ENCODE results near the gene MRAP. TPM values are rescaled to one million over a fixed set of nuclear protein-coding genes. Genes with fewer than 3 reads are reported as not detected.

The MRAP gene
- total RNA-seq, 2 experiments from 2014 or later, result not detected

GRCh38 chr21:32278518-32279376 lies 19.9 kb upstream of the MRAP start, which contains the start of gene MIS18A:
Gene MIS18A, minus strand, starts transcription at chr21:32279049. Its CDS starts 35 bp downstream, at chr21:32279014.
- H3K36me3 Mint-ChIP-seq, result peaks cover 3% of the 10 kb centered on the region
- H3K4me1 Mint-ChIP-seq, result peaks cover 13% of the 10 kb centered on the region
- POLR2A ChIA-PET, result interaction anchor here (0.6 to 1.1 kb wide), 6 partner anchors 93 to 1183 kb away, joined by 3 to 10 read pairs (median 6); partner anchors contain the start of gene URB1
- peak; percentile 98 for DNase-seq
- ATAC-seq (ENCODE audit: low read depth), result peak; percentile 90
- no peaks in the 10 kb centered on the region for H3K9me3 Mint-ChIP-seq
- H3K27ac Mint-ChIP-seq, result peak within 1 kb of the TSS; percentile 96
- no peaks in the 10 kb centered on the region for H3K27me3 Mint-ChIP-seq
- H3K4me3 Mint-ChIP-seq, result peak within 1 kb of the TSS; percentile 98

DNA sequence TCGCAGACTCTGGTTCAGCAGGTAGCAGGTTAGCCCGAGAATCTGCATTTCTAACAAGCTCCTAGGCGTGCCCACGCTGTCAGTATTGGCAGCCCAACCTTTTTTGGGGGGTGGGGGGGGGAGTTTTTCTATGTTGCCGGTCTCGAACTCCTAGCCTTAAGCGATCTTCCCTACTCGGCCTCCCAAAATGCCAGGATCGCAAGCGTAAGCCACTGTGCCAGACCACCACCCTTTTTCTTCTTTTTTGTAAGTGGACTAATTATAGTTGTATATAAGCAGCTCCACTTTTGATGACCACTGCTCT lies 19.3 kb upstream of the MRAP start:
- DNase-seq (no peak), ATAC-seq (ENCODE audit: low read depth) (no peak)
- Mint-ChIP-seq H3K4me1 (peaks cover 13% of the 10 kb centered on the region), H3K36me3 (peaks cover 3% of the 10 kb centered on the region), H3K4me3 (peak overlapping the region; percentile 98), H3K27me3 (no peaks in the 10 kb centered on the region), H3K9me3 (no peaks in the 10 kb centered on the region), H3K27ac (peak overlapping the region; percentile 96)
- POLR2A ChIA-PET, result interaction anchor here (0.6 to 1.1 kb wide), 6 partner anchors 93 to 1182 kb away, joined by 3 to 10 read pairs (median 6); partner anchors contain the start of gene URB1

DNA sequence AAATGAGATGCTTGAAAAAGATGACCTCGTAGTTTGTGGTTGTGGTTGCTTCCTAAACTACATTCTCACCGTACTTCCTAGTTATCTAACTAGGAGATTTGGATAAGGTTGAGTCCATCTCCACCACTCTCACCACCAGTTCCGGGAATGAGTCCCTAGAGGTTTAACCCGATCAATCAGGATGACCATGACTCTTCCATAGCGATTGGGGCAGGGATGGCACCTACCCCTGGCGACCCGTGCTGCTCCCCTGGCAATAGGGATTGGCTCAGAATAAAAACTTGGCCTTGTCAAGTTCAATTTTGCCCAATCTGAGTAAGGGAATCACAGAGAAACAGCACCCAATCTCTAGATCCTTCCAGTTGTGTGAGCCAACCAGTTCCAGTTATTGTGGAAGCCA lies 17.1 kb upstream of the MRAP start:
- no peak overlapping the region for H3K4me3 Mint-ChIP-seq
- DNase-seq, result no peak
- peaks cover 6% of the 10 kb centered on the region for H3K4me1 Mint-ChIP-seq
- POLR2A ChIA-PET, result no interaction called here
- peaks cover 3% of the 10 kb centered on the region for H3K36me3 Mint-ChIP-seq
- H3K9me3 Mint-ChIP-seq, result no peaks in the 10 kb centered on the region
- H3K27me3 Mint-ChIP-seq, result no peaks in the 10 kb centered on the region
- ATAC-seq (ENCODE audit: low read depth), result no peak
- no peak overlapping the region for H3K27ac Mint-ChIP-seq

- ATAC-seq (ENCODE audit: low read depth) (no peak), DNase-seq (no peak)
- no peak overlapping the region for H3K4me3 Mint-ChIP-seq
- H3K27ac Mint-ChIP-seq, result no peak overlapping the region
- POLR2A ChIA-PET, result no interaction called here
- no peaks in the 10 kb centered on the region for H3K27me3 Mint-ChIP-seq
- H3K9me3 Mint-ChIP-seq, result peaks cover 2% of the 10 kb centered on the region
- H3K4me1 Mint-ChIP-seq, result peaks cover 6% of the 10 kb centered on the region
- peaks cover 5% of the 10 kb centered on the region for H3K36me3 Mint-ChIP-seq
Measured at GRCh38 chr21:32282992-32283391, 15.7 kb upstream of the MRAP start.

- peaks cover 5% of the 10 kb centered on the region for H3K36me3 Mint-ChIP-seq
- H3K4me3 Mint-ChIP-seq, result no peak overlapping the region
- POLR2A ChIA-PET, result interaction anchor here (0.7 kb wide), 1 partner anchor 125 kb away, joined by 3 read pairs; no protein-coding TSS in a partner anchor
- no peak overlapping the region for H3K27ac Mint-ChIP-seq
- ATAC-seq (ENCODE audit: low read depth) (no peak), DNase-seq (no peak)
- H3K4me1 Mint-ChIP-seq, result peaks cover 2% of the 10 kb centered on the region
- H3K27me3 Mint-ChIP-seq, result no peaks in the 10 kb centered on the region
- peaks cover 2% of the 10 kb centered on the region for H3K9me3 Mint-ChIP-seq
Measured at GRCh38 chr21:32285476-32285875, 13.2 kb upstream of the MRAP start.

- ATAC-seq (ENCODE audit: low read depth) (no peak), DNase-seq (no peak)
- Mint-ChIP-seq H3K36me3 (peaks cover 8% of the 10 kb centered on the region), H3K27ac (no peak overlapping the region), H3K9me3 (no peaks in the 10 kb centered on the region), H3K4me1 (no peaks in the 10 kb centered on the region), H3K27me3 (no peaks in the 10 kb centered on the region), H3K4me3 (no peak overlapping the region)
- POLR2A ChIA-PET, result no interaction called here
Measured at GRCh38 chr21:32297449-32297848, 1.2 kb upstream of the MRAP start.

DNA sequence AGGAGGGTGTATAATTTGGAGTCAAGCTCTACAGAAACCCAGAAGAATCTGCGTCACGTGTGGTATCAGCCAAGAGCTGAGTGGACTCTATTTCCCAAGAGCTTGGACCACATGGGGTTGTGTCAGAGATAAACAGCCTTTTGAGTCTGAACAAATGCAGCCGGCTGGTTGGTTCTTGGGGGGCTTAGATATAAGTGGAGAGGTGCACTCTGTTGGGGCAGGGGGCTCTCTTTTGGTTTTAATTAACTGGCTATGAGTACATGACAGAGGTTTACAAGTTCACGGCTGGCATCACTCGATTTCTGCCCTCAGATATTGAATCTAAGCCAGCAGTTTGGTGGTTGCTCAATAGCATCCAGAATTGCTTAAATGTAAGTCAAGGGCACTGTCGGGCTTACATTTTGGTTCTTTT lies 501 bp upstream of the MRAP start:
- no peak overlapping the region for H3K4me3 Mint-ChIP-seq

DNA sequence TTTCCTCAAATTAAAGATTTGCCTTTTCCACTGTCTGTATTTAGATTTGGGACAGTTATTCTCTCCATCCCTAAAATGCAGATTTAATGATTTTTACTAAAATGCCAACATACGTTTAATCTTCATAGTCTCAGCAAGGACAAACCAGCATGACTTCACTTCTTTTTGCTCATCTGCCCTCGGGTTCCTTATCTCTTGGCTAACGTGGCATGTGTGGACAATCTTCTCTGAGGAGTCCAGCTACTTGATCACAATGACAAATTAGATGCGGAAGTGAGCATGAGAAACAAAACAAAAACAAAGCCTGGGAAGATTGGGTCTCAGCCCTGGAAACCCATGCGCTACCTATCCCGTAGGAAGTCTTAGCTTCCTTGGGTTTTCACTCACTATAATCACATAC lies 1.0 kb downstream of the MRAP start:
- no peaks in the 10 kb centered on the region for H3K27me3 Mint-ChIP-seq
- no peak overlapping the region for H3K4me3 Mint-ChIP-seq
- POLR2A ChIA-PET, result no interaction called here

More for the DNA sequence above, 501 bp upstream of the MRAP start:
- ATAC-seq (ENCODE audit: low read depth) (no peak), DNase-seq (no peak)
- Mint-ChIP-seq H3K36me3 (peaks cover 8% of the 10 kb centered on the region), H3K4me1 (no peaks in the 10 kb centered on the region), H3K27ac (no peak overlapping the region), H3K27me3 (no peaks in the 10 kb centered on the region), H3K9me3 (no peaks in the 10 kb centered on the region)
- POLR2A ChIA-PET, result no interaction called here

DNA sequence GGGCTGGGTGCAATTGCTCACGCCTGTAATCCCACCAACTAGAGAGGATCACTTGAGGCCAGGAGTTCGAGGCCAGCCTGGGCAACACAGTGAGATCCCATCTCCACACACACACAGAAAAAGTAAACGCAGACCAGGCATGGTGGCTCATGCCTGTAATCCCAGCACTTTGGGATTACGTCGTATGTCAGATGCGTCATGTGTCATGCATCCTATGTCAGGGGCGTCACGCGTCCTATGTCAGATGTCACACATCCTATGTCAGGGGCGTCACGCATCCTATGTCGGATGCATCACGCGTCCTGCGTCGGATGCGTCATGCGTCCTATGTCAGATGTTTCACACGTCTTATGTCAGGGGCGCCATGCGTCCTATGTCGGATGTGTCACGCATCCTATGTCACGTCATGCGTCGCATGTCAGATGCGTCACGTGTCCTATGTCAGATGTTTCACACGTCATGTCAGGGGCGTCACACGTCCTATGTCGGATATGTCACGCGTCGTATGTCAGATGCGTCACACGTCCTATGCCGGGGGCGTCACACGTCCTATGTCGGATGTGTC lies 1.5 kb downstream of the MRAP start:
- H3K27me3 Mint-ChIP-seq, result no peaks in the 10 kb centered on the region
- H3K4me3 Mint-ChIP-seq, result no peak overlapping the region
- no peak for ATAC-seq (ENCODE audit: low read depth)
- no peaks in the 10 kb centered on the region for H3K9me3 Mint-ChIP-seq
- H3K27ac Mint-ChIP-seq, result no peak overlapping the region
- peaks cover 8% of the 10 kb centered on the region for H3K36me3 Mint-ChIP-seq
- DNase-seq, result no peak
- no peaks in the 10 kb centered on the region for H3K4me1 Mint-ChIP-seq
- POLR2A ChIA-PET, result no interaction called here

More for the DNA sequence above, 1.0 kb downstream of the MRAP start:
- Mint-ChIP-seq H3K36me3 (peaks cover 8% of the 10 kb centered on the region), H3K4me1 (no peaks in the 10 kb centered on the region), H3K9me3 (no peaks in the 10 kb centered on the region), H3K27ac (no peak overlapping the region)
- DNase-seq (no peak), ATAC-seq (ENCODE audit: low read depth) (no peak)

DNA sequence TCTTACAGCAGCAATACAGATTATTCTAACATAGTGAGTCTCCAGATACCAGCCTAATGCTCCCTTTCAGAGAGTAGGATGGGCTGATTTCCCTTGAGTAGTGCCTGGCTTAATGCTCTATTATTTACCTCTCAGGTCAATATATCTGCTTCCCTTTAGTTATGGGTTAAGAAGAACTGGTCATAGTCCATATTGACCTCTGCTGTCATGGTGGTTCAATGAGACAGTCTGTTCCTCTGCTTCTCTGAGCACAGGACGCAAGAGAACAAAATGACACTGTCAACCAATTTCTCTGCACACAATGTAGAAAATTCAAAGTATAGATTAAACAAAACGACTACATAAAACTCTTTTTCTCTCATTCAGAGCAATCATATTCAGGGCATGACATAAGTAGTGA lies 2.9 kb downstream of the MRAP start:
- POLR2A ChIA-PET, result no interaction called here
- no peak for ATAC-seq (ENCODE audit: low read depth)
- Mint-ChIP-seq H3K9me3 (no peaks in the 10 kb centered on the region), H3K4me3 (no peak overlapping the region), H3K4me1 (no peaks in the 10 kb centered on the region), H3K36me3 (peaks cover 9% of the 10 kb centered on the region), H3K27me3 (no peaks in the 10 kb centered on the region), H3K27ac (no peak overlapping the region)
- no peak for DNase-seq

DNA sequence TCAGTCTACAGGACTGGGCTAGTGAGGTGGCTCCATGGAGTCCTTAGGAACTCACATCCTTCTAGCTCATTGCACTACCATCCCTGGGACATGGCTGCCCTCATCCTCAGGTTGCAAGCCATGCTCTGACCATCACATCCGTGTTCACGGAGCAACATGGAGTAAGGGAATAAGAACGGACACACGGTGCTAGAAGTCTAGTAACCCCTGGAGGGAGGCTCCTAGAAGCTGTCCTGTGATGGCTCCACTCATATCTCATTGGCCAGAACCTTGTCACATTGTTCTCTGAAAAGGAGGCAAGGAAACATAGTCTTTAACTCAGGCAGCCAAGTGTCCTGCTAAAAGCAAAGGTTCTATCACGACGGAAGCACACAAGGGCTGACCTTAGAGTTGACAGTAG lies 3.9 kb downstream of the MRAP start:
- ATAC-seq (ENCODE audit: low read depth) (no peak), DNase-seq (no peak)
- no peak overlapping the region for H3K4me3 Mint-ChIP-seq
- no peaks in the 10 kb centered on the region for H3K4me1 Mint-ChIP-seq
- H3K27ac Mint-ChIP-seq, result no peak overlapping the region
- POLR2A ChIA-PET, result no interaction called here
- peaks cover 11% of the 10 kb centered on the region for H3K36me3 Mint-ChIP-seq
- H3K27me3 Mint-ChIP-seq, result no peaks in the 10 kb centered on the region
- H3K9me3 Mint-ChIP-seq, result no peaks in the 10 kb centered on the region

DNA sequence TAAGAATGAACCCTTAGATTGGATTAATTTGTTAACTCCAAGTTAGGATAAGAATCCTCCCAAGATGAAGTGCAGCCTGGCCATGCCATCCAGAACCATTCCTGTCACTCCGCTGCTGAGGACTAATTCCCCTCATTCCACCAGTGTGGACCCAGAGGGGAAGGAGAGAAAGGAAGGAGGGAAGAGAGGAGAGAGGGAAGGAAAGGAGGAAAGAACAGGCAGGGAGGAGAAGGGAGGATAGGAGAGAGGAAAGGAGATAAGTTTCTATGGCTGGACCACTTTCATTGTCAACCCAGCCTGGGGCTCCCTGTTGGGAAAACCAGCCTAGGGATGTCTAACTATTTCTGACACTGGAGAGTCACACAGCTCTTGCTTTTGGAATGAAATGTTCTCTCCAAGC lies 4.7 kb downstream of the MRAP start:
- no peak for DNase-seq
- no peak overlapping the region for H3K4me3 Mint-ChIP-seq
- H3K36me3 Mint-ChIP-seq, result peaks cover 11% of the 10 kb centered on the region
- H3K27me3 Mint-ChIP-seq, result no peaks in the 10 kb centered on the region
- POLR2A ChIA-PET, result no interaction called here
- no peaks in the 10 kb centered on the region for H3K4me1 Mint-ChIP-seq
- ATAC-seq (ENCODE audit: low read depth), result no peak
- H3K9me3 Mint-ChIP-seq, result no peaks in the 10 kb centered on the region
- H3K27ac Mint-ChIP-seq, result peak overlapping the region; percentile 71

GRCh38 chr21:32304998-32305397 lies 6.3 kb downstream of the MRAP start:
- ATAC-seq (ENCODE audit: low read depth) (no peak), DNase-seq (no peak)
- Mint-ChIP-seq H3K27ac (no peak overlapping the region), H3K4me3 (no peak overlapping the region), H3K4me1 (no peaks in the 10 kb centered on the region), H3K9me3 (no peaks in the 10 kb centered on the region), H3K36me3 (peaks cover 9% of the 10 kb centered on the region), H3K27me3 (no peaks in the 10 kb centered on the region)
- POLR2A ChIA-PET, result no interaction called here

All from activated naive CD8-positive, alpha-beta T cell treated with anti-CD3 and anti-CD28 coated beads, Interleukin-2, amount 10 ng/mL, durations not matched to agents 7 days and 5 days (primary cell).